HG03066 (cell line): ENCODE results near the gene MOV10L1.
"Not testable (repeated sequence)": the region's sequence is repeated elsewhere in the genome, so short reads cannot be mapped to it uniquely, and the experiment has no call there.

Source experiments
- ATAC-seq: cut with Tn5 transposase; IDR thresholded peaks from one replicate; pipeline ENCODE4 v1.9.1; 2021; ENCODE audit warnings: low read depth; ENCODE audit not compliant: unreplicated experiment

Gene MOV10L1

GRCh38 chr22:50199829-50200460 lies 110.1 kb downstream of the MOV10L1 start:
- no peak for ATAC-seq

DNA sequence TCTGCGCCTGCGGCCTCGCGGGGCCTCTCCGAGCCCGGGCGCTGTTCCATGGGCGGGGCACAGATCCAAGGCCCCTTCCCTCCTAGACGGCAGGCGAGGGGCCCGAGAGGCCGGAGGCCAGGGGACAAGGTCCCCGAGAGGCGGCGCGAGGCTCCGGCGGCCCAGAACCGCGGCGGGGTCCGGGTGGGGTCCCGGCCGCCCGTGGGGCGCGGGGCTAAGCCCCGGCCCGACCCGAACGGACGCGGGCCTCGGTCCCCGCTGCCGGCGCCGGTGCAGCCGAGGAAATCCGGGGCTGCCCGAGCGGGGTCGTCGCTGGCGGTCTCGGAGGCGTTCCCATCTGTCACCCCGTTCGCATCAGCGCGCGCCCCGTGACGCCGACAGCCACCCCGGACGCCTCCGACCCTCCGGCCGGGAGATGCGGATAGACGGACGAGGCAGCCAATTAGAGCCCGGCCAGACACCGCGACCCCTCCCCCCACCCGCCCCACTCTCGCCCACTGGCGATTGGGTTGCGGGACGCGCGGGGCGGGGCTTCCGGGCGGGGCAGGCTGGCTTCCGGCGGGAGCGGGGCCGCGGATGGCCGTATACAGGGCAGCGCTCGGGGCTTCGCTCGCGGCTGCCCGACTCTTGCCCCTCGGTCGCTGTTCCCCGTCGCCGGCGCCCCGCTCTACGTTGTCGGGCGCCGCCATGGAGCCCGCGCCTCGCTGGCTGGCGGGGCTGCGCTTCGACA lies 110.8 kb downstream of the MOV10L1 start, which contains the start of gene SELENOO:
SELENOO (plus strand) TSS at position 551 of the 730 bp plus-strand sequence; CDS start at position 577, 26 bp downstream.
- ATAC-seq, result peak; percentile 69

DNA sequence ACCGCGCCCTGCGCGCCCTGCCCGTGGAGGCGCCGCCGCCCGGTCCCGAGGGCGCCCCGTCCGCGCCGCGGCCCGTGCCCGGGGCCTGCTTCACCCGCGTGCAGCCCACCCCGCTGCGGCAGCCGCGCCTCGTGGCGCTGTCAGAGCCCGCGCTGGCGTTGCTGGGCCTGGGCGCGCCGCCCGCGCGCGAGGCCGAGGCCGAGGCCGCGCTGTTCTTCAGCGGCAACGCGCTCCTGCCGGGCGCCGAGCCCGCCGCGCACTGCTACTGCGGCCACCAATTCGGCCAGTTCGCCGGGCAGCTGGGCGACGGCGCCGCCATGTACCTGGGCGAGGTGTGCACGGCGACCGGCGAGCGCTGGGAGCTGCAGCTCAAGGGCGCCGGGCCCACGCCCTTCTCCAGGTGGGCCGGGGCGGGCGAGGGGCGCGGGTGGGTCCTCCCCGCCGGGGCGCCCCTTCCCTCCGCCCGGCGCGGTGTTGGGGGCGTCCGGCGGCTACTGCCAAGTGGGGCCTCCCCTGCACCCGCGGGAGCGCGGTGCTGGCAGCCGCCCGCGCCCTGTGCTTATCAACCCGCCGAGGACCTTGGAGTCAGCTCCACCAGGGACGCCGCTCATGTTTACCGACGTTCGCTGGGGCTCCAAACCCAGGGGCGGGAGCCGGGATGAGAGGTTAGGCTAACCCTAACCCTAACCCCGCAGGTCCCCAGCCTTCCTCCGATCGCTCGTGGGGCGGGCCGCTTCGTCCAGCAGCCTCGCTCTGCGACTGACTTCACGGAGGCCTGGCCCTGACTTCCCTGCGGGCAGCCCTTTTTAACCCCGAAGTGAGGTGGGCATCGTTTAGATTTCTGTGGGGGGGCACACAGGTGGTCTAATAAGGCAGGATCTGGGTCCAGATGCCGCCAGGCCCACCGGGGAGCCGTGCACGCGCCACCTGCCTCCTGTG lies 111.7 kb downstream of the MOV10L1 start:
- peak; percentile 17 for ATAC-seq

GRCh38 chr22:50202130-50202666 lies 112.4 kb downstream of the MOV10L1 start:
- no peak for ATAC-seq

- ATAC-seq, result no peak
Observed at GRCh38 chr22:50203288-50203687, 113.5 kb downstream of the MOV10L1 start.

DNA sequence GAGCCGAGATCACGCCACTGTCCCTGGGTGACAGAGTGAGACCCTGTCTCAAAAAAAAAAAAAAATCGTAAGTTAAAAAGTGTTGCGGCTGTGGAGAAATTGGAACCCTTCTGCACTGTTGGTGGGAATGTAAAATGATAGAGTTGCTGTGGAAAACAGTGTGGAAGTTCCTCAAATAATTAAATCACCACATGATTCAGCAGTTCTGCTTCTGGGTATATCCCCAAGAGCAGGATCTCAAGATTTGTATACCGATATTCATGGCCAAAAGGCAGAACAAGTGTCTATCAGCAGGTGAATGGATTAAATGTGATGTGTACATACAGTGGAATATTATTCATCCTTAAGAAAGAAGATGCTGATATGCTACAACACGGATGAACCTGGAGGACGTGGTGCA lies 114.8 kb downstream of the MOV10L1 start:
- no peak for ATAC-seq

DNA sequence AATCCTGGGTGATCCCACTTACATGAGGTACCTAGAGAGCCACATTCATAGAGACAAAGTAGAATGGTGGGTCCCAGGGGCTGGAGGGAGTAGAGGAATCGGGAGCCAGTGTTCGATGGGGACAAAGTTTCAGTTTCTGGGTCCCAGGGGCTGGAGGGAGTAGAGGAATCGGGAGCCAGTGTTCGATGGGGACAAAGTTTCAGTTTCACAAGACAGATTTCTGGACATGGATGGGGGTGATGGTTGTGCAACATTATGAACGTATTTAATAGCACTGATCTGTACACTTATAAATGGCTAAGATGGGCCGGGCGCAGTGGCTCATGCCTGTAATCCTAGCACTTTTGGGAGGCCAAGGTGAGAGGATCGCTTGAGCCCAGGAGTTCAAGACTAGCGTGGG lies 115.2 kb downstream of the MOV10L1 start:
- ATAC-seq, result not testable (repeated sequence)

GRCh38 chr22:50205781-50206569 lies 116.2 kb downstream of the MOV10L1 start:
- ATAC-seq, result no peak

GRCh38 chr22:50206599-50206998 lies 116.8 kb downstream of the MOV10L1 start:
- no peak for ATAC-seq

GRCh38 chr22:50207383-50208140 lies 117.8 kb downstream of the MOV10L1 start:
- ATAC-seq, result no peak

DNA sequence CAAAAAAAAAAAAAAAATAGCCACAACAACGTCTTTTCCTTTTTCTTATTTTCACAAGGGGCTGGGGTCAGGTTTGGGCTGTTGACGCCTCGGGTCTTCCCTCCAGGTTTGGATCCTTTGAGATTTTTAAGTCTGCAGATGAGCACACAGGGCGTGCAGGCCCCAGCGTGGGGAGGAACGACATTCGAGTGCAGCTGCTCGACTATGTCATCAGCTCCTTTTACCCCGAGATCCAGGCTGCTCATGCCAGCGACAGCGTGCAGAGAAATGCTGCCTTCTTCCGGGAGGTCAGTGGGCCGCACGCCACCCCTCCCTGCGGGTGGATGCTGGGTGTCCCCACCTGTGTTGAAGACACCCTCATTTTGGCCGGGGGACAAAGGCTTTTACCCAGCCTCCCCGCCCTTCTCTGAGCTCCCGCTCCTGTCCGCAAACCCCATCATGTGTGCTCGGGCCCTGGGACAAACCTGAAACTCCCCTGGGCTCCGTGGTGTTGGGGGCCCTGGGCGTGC lies 118.7 kb downstream of the MOV10L1 start:
- no peak for ATAC-seq

DNA sequence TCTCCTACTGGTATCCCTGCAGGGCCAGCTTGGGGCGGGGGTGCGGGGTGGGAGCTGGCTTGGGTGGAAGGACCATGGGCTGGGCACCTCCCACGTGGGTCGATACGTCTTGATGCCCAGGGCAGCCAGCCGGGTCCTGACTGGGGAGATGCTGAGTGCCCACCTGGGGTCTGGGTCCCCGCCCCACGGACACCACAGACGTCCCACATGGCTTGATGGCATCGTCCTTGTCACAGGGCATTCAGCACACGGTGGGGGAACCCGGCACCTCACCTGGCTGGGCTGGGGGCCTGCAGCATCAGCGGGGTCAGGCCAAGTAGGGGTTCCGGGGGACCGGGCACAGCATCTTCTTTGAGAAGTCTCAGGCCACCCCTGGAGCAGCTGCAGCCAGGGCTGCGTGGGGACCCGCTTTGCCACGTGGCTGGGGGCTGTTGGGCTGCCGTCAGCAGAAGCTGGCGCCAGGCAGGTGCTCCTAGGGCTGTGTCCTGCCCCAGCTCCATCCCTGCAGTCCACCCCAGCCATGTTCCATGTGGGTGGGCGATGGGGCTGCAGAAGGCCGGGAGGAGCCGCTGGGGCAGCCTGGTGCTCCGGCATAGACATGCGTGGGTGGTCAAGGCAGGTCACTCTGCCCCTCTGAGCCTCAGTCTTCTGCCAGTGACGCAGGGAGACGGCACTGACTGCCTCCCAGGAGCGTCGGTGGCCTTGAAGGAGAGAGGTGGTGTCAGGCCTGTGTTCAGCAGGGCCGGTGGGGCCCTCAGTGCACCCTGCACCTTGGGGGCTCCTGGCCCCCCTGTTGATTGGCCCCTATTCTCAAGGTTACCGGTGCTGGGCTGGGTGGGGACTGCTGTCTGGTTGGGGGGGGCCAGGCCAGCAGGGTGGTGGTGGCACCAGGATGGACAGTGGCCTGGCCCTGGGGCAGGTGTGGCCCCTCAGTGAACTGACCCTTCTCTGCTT lies 119.4 kb downstream of the MOV10L1 start:
- ATAC-seq, result no peak

DNA sequence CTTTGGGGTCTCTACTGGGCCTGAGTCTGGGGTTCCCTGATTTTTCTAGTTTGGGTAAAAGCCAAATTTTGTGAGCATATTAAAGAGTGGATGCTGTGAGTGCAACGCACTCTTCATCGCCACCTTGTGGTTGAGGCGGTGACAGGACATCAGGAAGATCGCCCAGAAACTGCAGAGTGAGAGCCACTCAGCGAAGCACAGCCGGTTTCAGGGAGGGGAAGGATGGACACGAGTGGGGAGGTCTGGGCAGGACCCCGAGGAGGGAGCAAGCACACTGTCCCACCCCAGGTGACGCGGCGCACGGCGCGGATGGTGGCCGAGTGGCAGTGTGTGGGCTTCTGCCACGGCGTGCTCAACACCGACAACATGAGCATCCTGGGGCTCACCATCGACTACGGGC lies 120.1 kb downstream of the MOV10L1 start:
- no peak for ATAC-seq

- no peak for ATAC-seq
Observed at GRCh38 chr22:50210378-50211139, 120.8 kb downstream of the MOV10L1 start.

GRCh38 chr22:50211147-50211546 lies 121.3 kb downstream of the MOV10L1 start:
- ATAC-seq, result no peak
